Breast epithelium (tissue), 3 donors: Measurements from ENCODE around the gene STIM2.

ENCODE experiments used
- CTCF ChIP-seq, 3 donors: fragments of 450-650 bp; IDR thresholded peaks; one replicate each; pipeline ENCODE4 v1.5.1; 2016 to 2017; ENCODE audit warnings: antibody characterized with exemption in 3 of 3, mild to moderate bottlenecking in 3 of 3, moderate library complexity in 3 of 3
- POLR2A ChIP-seq: fragments of 450-650 bp; IDR thresholded peaks from one replicate; pipeline ENCODE4 v1.6.1; 2016; ENCODE audit warnings: antibody characterized with exemption, mild to moderate bottlenecking, moderate library complexity

DNA sequence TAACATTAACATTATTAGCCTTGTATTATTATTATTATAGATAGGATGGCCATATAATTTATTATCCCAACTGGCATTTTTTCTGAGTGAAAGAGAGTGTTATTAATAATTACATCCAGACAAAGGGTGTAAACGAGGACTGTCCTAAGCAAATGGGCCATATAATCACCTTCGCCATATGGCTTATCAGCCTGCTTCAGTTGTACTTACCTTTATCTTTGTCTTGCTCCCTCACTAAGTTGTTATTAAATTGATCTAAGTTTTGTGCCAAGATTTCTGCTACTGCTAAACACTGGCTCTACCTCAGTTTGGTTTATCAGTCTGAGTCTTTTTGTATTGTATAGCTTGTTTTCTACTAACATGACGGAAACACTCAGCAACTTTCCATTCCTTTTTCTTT lies 76.9 kb downstream of the STIM2 start:
- no peak for TF ChIP-seq CTCF (IDR thresholded peaks at IDR 0.05)
- TF ChIP-seq POLR2A = no peak
